Hepatocyte (in vitro differentiated cells): ENCODE results near the gene SNX18. TPM values are rescaled to one million over a fixed set of nuclear protein-coding genes. Genes with fewer than 3 reads are reported as not detected.
"Not testable (repeated sequence)": the region's sequence is repeated elsewhere in the genome, so short reads cannot be mapped to it uniquely, and the experiment has no call there.

ENCODE experiments used
- DNase-seq: peaks from one replicate; pipeline ENCODE4 v3.0.0-alpha.2; 2016; ENCODE audit warnings: low spot score
- H2AFZ ChIP-seq: fragments of 200-600 bp; sonication (generic); 2 replicates; pipeline ENCODE4 v1.6.0; 2016; ENCODE audit warnings: antibody characterized with exemption, mild to moderate bottlenecking
- H3K27ac ChIP-seq: fragments of 200-600 bp; sonication (generic); 2 replicates; pipeline ENCODE4 v1.5.1; 2016; ENCODE audit warnings: mild to moderate bottlenecking
- H3K27me3 ChIP-seq: fragments of 200-600 bp; sonication (generic); 2 replicates; pipeline ENCODE4 v1.6.1; 2016
- H3K36me3 ChIP-seq: fragments of 200-600 bp; sonication (generic); replicated peaks from 2 replicates; pipeline ENCODE4 v1.5.1; 2016; ENCODE audit warnings: low read depth; ENCODE audit not compliant: insufficient read depth
- H3K4me1 ChIP-seq: fragments of 200-600 bp; sonication (generic); 2 replicates; pipeline ENCODE4 v1.5.1; 2016; ENCODE audit warnings: mild to moderate bottlenecking, moderate library complexity; ENCODE audit not compliant: insufficient read depth
- H3K4me2 ChIP-seq: fragments of 200-600 bp; sonication (generic); 2 replicates; pipeline ENCODE4 v1.6.0; 2016
- H3K4me3 ChIP-seq: fragments of 200-600 bp; sonication (generic); 2 replicates; pipeline ENCODE4 v1.5.1; 2016; ENCODE audit warnings: mild to moderate bottlenecking
- H3K79me2 ChIP-seq: fragments of 200-600 bp; sonication (generic); 2 replicates; pipeline ENCODE4 v1.6.0; 2017; ENCODE audit warnings: mild to moderate bottlenecking
- H3K9me2 ChIP-seq: fragments of 200-600 bp; sonication (generic); replicated peaks from 2 replicates; pipeline ENCODE4 v1.6.0; 2017; ENCODE audit warnings: mild to moderate bottlenecking; ENCODE audit not compliant: insufficient read depth
- H3K9me3 ChIP-seq: fragments of 200-600 bp; sonication (generic); 2 replicates; pipeline ENCODE4 v1.5.1; 2016; ENCODE audit warnings: low read depth, mild to moderate bottlenecking
- H4K20me1 ChIP-seq: fragments of 200-600 bp; sonication (generic); 2 replicates; pipeline ENCODE4 v1.6.0; 2016; ENCODE audit warnings: mild to moderate bottlenecking; ENCODE audit not compliant: insufficient read depth, poor library complexity, severe bottlenecking
- EZH2 ChIP-seq: fragments of 200-600 bp; sonication (generic); IDR thresholded peaks from 2 replicates; pipeline ENCODE4 v1.6.1; 2016; ENCODE audit warnings: antibody characterized with exemption, mild to moderate bottlenecking, borderline replicate concordance
- EZH2phosphoT487 ChIP-seq: fragments of 200-600 bp; sonication (generic); IDR thresholded peaks from one replicate; pipeline ENCODE4 v1.6.1; 2018; ENCODE audit warnings: antibody characterized with exemption, mild to moderate bottlenecking, low read depth, moderate library complexity; ENCODE audit not compliant: unreplicated experiment, severe bottlenecking
- WGBS: methylation state at CpG from one replicate; pipeline ENCODE4 v1.1.6; 2016; ENCODE audit warnings: low lambda C conversion rate; ENCODE audit errors: missing lambda C conversion rate; 5-methylcytosine and 5-hydroxymethylcytosine counted together
- polyA plus RNA-seq: library from polyadenylated mRNA; unstranded; fragments of >200 nt; fragmentation: Nextera tagmentation; extraction: Ambion mirVana; gene quantifications from 2 replicates; pipeline ENCODE4 v1.2.1, GENCODE V29; 2016
- total RNA-seq: library from RNA; depleted of rRNA; stranded (reverse); fragments of >200 nt; gene quantifications from 2 replicates; pipeline ENCODE4 v1.2.3, GENCODE V29; 2014
- TF ChIP-seq, protein P1 (sequence below): fragments of 200-600 bp; sonication (generic); IDR thresholded peaks from 2 replicates; pipeline ENCODE4 v1.5.1; 2016; ENCODE audit warnings: antibody characterized with exemption, mild to moderate bottlenecking; ENCODE audit not compliant: poor library complexity

SNX18 gene
- total and polyA plus RNA-seq, 2 experiments from 2014 or later: 6.5 to 33.0 TPM

DNA sequence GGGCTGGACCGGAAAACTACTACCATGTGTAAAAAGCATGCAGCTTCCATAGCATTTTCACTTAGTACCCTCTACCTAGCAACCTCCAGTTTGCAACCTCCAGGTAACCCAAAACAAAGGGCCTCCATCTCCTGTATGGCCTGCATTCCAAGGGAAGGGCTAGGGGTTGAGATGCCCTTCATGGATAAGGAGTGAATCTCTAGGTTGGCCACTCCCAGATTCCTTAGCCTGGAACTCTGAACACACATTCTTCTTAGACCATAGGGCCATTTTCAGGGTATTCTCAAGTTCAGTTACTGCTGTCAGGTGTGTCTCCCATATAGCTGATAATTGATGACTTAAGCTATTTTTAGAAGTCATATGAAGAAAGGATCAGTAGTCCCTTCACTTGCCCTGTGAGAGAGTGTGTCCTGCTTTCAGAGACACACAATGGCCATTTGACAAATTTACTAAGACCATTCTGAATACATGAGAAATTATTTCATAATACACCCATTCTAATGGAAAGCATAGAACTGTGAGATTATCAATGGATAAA, 39.5 kb upstream of the SNX18 start:
- H3K36me3 ChIP-seq: no peaks in the 10 kb centered on the region
- H3K27ac ChIP-seq: no peak overlapping the region
- no peak overlapping the region for H3K4me3 ChIP-seq
- WGBS: 93% methylated on average over 1 of the region's 1 CpG
- H3K9me2 ChIP-seq: no peaks in the 10 kb centered on the region
- H2AFZ ChIP-seq: no peak overlapping the region
- no peak for TF ChIP-seq EZH2phosphoT487
- TF ChIP-seq, protein P1, sequence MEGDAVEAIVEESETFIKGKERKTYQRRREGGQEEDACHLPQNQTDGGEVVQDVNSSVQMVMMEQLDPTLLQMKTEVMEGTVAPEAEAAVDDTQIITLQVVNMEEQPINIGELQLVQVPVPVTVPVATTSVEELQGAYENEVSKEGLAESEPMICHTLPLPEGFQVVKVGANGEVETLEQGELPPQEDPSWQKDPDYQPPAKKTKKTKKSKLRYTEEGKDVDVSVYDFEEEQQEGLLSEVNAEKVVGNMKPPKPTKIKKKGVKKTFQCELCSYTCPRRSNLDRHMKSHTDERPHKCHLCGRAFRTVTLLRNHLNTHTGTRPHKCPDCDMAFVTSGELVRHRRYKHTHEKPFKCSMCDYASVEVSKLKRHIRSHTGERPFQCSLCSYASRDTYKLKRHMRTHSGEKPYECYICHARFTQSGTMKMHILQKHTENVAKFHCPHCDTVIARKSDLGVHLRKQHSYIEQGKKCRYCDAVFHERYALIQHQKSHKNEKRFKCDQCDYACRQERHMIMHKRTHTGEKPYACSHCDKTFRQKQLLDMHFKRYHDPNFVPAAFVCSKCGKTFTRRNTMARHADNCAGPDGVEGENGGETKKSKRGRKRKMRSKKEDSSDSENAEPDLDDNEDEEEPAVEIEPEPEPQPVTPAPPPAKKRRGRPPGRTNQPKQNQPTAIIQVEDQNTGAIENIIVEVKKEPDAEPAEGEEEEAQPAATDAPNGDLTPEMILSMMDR: no peak
- no peak for TF ChIP-seq EZH2
- no peak overlapping the region for H3K4me2 ChIP-seq
- DNase-seq: no peak
- no peaks in the 10 kb centered on the region for H3K79me2 ChIP-seq
- no peaks in the 10 kb centered on the region for H3K27me3 ChIP-seq
- no peaks in the 10 kb centered on the region for H3K9me3 ChIP-seq
- H3K4me1 ChIP-seq: no peaks in the 10 kb centered on the region
- no peaks in the 10 kb centered on the region for H4K20me1 ChIP-seq

DNA sequence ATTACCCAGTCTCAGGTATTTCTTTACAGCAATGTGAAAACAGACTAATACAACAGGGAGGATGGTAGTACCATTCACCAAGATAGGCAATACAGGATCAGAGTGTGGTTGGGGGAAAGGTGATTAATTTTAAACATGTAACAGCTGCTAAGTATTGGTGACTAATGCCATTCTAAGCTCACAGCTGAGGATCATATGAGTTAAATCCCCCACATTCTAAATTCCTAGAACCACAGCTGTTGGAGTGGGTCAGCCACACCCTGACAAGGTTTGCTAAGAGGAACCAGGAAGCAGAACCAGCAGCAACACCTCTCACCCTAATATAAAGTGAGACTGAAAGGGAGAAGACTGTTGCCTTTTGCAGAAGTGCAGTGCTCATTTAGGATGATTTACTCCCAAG, 37.3 kb upstream of the SNX18 start:
- H3K4me1 ChIP-seq: no peaks in the 10 kb centered on the region
- DNase-seq: no peak
- no peaks in the 10 kb centered on the region for H3K79me2 ChIP-seq
- TF ChIP-seq EZH2phosphoT487 (no peak), EZH2 (no peak)
- TF ChIP-seq, protein P1: no peak
- H3K27me3 ChIP-seq: no peaks in the 10 kb centered on the region
- no peak overlapping the region for H3K4me3 ChIP-seq
- no peak overlapping the region for H2AFZ ChIP-seq
- no peaks in the 10 kb centered on the region for H3K9me2 ChIP-seq
- no peak overlapping the region for H3K4me2 ChIP-seq
- no peaks in the 10 kb centered on the region for H3K36me3 ChIP-seq
- no peaks in the 10 kb centered on the region for H3K9me3 ChIP-seq
- no peak overlapping the region for H3K27ac ChIP-seq
- H4K20me1 ChIP-seq: no peaks in the 10 kb centered on the region

DNA sequence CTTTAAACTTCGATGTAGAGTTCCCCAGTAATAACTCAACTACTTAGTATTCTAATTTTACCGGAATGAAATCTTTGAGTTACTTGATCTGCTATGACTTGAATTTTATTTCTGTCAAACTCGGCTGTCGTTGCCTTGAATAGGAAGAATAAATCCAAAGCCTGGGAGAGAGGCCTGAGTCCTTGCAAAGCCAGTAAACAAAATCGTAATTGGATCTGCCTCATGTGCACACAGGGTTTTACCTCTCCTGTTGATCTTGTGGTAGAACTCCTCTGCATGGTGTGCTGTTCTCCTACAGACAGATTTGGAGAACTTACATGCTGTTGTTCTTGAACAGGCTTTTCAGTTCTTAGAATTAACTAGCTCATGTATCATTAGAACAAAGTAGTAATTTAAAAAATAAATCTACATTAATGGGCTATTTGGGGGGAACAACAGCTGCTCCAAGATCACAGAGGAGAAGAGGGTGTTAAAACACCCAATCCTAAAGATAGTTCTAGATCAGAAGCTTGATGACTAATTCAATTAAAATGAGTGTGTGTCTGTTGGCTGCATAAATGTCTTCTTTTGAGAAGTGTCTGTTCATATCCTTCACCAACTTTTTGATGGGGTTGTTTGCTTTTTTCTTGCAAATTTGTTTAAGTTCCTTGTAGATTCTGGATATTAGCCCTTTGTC, 33.2 kb upstream of the SNX18 start:
- no peak for TF ChIP-seq EZH2phosphoT487
- TF ChIP-seq, protein P1: no peak
- TF ChIP-seq EZH2: no peak
- Histone ChIP-seq H4K20me1 (no peaks in the 10 kb centered on the region), H3K9me3 (no peaks in the 10 kb centered on the region), H3K27me3 (no peaks in the 10 kb centered on the region), H3K36me3 (no peaks in the 10 kb centered on the region), H3K79me2 (no peaks in the 10 kb centered on the region), H3K27ac (no peak overlapping the region), H3K4me2 (no peak overlapping the region), H3K4me3 (no peak overlapping the region), H2AFZ (no peak overlapping the region), H3K9me2 (no peaks in the 10 kb centered on the region), H3K4me1 (no peaks in the 10 kb centered on the region)
- 75% methylated on average over 5 of the region's 5 CpGs for WGBS
- DNase-seq: no peak

DNA sequence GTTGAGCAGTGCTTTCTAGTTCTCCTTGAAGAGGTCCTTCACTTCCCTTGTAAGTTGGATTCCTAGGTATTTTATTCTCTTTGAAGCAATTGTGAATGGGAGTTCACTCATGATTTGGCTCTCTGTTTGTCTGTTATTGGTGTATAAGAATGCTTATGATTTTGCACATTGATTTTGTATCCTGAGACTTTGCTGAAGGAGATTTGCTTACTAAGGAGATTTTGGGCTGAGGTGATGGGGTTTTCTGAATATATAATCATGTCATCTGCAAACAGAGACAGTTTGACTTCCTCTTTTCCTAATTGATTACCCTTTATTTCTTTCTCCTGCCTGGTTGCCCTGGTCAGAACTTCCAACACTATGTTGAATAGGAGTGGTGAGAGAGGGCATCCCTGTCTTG, 31.9 kb upstream of the SNX18 start:
- H4K20me1 ChIP-seq, H3K9me3 ChIP-seq, H3K4me1 ChIP-seq, H3K27ac ChIP-seq, H3K79me2 ChIP-seq, H3K4me3 ChIP-seq, H3K4me2 ChIP-seq, H3K27me3 ChIP-seq, H3K36me3 ChIP-seq, H2AFZ ChIP-seq, DNase-seq, H3K9me2 ChIP-seq: not testable (repeated sequence)

DNA sequence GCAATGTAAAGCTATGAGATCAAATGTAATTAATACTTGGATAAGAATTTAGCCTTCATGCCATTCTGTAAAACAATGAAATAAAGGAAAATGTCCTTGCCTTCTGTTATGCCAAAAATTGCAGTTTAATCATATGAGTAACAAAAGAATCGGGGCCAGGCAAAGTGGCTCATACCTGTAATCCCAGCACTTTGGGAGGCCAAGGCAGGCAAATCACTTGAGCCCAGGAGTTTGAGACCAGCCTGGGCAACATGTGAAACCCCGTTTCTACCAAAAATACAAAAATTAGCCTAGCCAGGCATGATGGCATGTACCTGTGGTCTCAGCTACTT, 27.9 kb upstream of the SNX18 start:
- H2AFZ ChIP-seq, H3K4me2 ChIP-seq, H3K27ac ChIP-seq, H3K9me2 ChIP-seq, DNase-seq, H3K9me3 ChIP-seq, H3K4me3 ChIP-seq, H3K4me1 ChIP-seq, H3K27me3 ChIP-seq, H3K36me3 ChIP-seq, H3K79me2 ChIP-seq, H4K20me1 ChIP-seq: not testable (repeated sequence)
- WGBS: 30% methylated on average over 2 of the region's 2 CpGs
